ENCODE data around the gene RALGDS.
"Not testable (repeated sequence)": the region's sequence is repeated elsewhere in the genome, so short reads cannot be mapped to it uniquely, and the experiment has no call there.

The RALGDS gene

DNA sequence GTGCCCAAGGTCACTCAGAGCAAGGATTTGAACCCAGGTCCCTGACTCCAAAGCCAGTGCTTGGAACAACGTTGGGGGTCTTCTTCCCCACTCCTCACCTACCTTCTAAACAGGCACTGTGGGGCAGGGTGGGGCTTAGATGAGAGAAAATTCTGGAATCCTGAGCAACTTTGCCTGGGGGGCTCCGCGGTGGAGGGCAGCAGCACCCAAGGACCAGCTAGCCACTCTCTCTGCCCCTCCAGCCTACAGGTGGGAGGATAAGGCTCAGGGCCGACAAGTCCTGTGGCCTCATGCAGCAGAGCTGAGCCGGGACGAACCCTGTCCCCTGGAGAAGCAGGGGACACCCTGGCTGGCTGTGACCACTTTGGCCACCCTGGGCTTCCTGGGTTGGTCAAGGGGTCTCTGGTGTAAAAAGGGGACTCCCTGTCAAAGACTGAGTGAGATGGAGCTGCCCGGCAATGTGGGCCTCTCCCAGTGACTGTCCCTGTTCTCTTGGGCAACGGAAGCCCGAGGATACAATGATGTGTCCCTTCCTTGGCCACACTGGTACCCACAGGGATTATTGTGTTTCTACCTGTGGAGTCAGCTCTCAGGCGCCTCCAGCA, 32.8 kb downstream of the RALGDS start:
- no peak for DNase-seq (ENCODE audit: low spot score)

DNA sequence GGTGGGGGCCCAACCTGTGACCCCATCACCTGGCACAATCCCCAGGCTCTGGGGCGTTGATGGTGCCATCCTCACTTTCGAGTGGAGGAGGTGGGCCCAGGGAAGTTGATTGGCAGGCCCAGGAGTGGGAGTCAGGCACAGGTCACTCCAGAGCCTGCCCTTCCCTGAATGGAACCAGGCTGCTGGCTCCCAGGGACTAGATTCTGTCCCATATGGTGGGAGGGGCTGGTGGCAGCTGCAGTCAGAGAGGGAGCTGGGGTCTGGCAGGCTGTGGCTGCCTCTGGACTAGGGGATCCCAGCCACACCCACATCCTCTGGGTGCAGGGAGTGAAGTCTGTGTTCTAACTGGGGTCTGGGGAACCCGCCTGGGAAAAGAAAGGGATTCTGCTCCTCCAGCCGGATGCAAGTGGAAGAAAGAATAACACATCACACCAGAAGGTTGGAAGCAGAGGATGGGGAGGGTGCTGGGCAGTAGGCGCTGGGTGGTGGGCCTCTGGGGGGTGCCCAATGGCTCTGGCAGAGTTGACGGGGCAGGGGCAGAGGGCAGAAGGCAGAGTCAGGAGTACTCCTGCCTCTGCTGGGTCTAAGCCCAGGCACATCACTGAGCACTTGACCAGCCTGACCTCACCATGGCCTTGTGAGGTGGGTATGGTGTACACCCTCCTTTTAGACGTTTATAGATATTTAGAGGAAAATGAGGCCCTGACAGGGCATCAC, 33.5 kb downstream of the RALGDS start:
- no peak for DNase-seq (ENCODE audit: low spot score)

DNA sequence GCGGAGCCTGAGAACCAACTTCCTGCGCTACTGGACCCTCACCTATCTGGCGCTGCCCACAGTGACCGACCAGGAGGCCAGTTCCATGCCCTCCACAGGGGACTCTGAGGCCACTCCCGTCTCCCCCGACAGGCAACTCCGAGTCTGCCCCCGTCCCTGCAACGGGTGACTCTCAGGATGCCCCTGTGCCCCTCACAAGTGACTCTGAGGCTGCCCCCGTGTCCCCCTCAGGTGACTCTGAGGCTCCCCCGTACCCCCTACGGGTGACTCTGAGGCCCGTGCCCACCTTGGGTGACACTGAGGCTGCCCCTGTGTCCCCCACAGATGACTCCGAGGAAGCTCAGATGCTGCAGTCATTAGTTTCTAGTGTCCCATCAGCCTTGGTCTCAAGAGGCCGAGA, 34.1 kb downstream of the RALGDS start:
- DNase-seq (ENCODE audit: low spot score): no peak

DNA sequence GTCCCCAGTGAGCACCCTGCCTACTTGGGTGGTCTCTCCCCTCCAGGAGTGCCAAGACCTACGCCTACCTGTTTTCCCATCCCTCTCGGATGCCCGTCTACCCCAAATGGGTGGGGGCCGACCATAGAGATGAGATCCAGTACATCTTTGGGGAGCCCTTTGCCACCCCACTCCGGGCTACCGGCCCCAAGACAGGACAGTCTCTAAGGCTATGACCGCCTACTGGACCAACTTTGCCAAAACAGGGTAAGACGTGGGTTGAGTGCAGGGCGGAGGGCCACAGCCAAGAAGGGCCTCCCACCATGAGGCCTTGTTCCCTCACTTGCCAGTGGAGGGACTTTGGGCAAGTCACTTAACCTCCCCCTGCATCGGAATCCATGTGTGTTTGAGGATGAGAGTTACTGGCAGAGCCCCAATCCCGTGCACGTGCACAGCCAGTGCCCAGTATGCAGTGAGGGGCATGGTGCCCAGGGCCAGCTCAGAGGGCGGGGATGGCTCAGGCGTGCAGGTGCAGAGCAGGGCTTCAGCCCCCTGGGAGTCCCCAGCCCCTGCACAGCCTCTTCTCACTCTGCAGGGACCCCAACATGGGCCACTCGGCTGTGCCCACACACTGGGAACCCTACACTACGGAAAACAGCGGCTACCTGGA, 34.7 kb downstream of the RALGDS start:
- not testable (repeated sequence) for DNase-seq (ENCODE audit: low spot score)

DNA sequence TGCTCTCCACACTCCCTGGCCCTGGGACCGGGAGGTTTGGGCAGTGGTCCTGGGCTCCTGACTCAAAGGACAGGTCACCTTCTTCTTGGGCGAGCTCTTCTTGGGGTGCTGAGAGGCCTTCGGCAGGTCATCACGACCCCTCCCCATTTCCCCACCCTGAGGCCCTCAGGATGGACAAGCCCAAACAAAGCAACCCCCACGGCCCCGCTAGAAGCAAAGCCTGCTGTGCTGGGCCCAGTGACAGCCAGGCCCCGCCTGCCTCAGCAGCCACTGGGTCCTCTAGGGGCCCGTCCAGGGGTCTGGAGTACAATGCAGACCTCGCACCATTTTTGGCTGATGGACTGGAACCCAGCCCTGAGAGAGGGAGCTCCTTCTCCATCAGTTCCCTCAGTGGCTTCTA, 37.4 kb downstream of the RALGDS start:
- DNase-seq (ENCODE audit: low spot score): not testable (repeated sequence)

DNA sequence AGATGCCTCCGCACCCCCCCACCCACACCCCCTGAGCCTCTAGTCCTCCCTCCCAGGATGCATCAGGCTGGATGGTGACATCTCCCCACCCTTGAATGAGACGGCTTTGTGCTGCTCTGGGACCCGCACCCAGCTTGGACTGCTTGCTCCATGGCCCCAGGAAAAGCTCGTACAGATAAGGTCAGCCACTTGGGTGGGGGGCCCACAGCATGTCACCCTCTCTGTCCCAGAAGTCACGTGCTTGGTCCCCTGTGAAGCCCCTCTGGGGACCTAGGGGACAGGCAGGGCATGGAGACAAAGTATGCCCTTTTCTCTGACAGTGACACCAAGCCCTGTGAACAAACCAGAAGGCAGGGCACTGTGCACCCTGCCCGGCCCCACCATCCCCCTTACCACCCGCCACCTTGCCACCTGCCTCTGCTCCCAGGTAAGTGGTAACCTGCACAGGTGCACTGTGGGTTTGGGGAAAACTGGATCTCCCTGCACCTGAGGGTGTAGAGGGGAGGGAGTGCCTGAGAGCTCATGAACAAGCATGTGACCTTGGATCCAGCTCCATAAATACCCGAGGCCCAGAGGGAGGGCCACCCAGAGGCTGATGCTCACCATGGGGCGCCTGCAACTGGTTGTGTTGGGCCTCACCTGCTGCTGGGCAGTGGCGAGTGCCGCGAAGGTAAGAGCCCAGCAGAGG, 38.9 kb downstream of the RALGDS start:
- DNase-seq (ENCODE audit: low spot score): not testable (repeated sequence)

DNA sequence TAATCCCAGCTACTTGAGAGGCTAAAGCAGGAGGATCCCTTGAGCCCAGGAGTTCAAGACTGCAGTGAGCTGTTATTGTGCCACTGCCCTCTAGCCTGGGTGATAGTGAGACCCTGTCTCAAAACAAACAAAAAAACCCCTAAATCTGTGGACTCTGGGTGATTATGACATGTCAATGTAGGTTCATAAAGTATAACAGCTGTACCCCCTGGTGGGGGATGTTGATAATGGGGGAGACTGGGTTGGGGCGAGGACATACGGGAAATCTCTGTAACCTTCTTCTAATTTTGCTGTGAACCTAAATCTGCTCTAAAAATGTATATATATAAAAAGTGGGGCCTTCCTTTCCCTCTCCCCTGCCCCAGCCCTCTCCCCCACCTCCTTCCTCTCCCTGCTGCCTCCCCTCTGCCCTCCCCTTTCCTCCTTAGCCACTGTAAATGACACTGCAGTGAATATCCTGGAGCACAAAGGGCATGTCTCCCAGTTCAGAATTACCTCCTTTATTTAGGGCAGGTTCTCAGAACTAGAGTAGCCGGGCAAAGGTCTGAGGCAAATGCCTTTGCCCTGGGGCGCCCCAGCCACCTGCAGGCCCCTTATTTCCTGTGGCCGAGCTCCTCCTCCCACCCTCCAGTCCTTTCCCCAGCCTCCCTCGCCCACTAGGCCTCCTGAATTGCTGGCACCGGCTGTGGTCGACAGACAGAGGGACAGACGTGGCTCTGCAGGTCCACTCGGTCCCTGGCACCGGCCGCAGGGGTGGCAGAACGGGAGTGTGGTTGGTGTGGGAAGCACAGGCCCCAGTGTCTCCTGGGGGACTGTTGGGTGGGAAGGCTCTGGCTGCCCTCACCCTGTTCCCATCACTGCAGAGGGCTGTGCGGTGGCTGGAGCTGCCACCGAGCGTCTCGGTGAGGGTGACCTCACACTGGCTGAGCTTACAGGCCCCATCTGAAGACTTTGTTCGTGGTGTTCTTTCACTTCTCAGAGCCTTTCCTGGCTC, 40.0 kb downstream of the RALGDS start:
- DNase-seq (ENCODE audit: low spot score): not testable (repeated sequence)

DNA sequence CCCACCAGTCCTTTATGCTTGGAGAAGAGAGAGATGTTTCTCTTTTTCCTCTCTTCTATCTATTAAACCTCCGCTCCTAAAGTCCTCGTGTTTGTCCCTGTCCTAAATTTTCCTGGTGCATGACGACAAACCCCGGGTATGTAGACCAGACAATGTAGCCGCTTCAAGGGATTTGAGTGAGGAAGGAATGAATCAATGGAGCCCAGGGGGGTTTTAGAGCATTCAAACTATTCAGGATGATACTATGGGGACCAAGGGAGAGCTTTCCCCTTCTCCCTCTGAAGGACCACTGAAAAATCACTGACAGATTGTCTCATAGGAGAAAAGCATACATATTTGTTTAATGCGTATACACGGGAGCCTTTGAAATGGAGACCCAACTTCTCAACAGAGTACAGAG, 40.9 kb downstream of the RALGDS start:
- DNase-seq (ENCODE audit: low spot score): no peak

DNA sequence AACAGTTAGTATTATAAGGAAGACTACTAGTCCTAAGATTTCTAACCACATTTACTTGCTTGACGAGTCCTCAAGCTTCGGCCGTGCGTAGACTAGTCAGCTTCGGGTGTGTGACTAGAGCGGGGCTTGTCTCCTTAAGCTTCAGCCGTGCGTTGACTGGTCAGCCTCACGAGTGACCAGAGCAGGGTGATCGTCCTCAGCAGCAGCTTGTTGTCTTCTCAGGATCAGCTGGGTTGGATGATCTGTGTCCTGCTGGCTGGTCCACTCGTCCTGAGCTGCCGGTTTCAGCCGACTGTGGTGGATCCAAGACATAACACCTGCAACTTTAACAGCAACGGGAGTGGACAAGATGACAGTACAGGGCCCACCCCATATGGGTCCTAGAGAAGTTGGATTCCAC, 42.6 kb downstream of the RALGDS start:
- no peak for DNase-seq (ENCODE audit: low spot score)

DNA sequence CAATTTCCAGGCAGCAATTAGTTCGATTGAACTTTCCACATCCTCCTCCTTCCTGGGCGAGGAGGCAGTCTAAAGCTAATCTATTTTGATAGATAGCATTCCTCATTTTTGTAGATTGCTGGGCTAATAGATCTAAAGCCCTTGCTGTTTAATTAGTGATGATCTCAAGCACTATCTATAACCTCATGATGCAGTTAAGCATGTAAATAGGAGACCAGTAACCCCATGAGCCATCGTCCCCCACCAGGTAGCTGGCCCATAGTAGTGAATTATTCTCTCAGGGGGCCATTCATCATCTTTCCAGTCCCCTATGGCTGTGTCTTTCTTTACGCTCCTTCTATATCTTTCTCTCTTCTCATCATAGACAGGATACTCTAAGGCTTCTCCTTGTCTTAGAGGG, 44.3 kb downstream of the RALGDS start:
- DNase-seq (ENCODE audit: low spot score): no peak

DNA sequence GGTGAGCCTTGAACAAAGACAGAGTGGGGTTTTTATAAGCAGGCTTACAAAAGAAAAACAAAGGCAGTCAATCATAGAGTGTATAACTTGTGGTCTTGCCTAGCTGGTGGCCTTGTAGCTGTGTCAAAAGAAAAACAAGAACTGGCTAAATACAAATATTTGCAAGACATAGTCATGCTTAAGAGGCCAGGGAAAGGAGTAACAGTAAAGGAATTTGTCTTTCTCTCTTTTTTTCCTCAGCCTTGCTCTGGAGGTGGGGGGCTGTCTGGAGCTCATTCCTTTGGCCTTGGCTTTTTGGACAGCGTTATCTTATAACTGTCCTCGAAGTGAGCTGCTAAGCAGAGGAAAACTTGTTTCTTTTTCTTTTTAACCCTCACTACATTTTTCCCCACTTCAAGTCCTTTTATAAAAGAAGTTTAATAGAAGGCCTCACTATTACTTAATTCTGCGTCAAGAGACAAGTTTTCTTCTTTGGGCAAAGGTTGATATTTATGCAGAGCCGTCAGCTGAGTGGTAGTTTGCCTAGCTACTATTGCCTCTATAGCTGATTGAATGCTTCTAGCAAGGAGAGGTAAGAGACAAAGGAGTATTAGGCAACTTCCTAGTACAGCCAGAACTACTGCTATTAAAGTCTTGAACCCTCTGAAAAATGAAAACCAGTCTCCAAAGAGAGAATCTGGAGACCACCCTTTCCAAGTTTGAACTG, 45.0 kb downstream of the RALGDS start:
- no peak for DNase-seq (ENCODE audit: low spot score)

DNA sequence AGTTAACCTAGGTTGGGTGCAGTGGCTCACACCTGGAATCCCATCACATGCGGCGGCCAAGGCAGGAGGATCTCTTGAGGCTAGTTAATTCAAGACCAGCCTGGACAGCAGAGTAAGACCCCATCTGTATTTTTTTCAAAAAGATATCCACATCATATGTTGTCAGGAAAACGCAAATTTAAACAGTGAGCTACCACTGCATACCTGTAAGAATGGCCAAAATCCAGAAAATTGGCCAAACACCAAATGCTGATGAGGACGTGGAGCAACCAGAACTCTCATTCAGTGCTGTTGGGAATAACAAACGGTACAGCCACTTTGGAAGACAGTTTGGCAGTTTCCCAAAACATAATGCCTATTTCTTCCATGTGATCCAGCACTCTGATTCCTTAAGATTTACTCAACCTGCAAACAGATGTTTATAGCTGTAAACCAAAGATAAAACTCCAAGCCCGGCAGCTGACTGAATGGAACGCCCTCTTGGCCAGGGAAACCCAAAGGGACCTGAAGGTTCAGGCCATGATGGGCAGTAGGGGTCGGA, 46.9 kb downstream of the RALGDS start:
- DNase-seq (ENCODE audit: low spot score): no peak

DNA sequence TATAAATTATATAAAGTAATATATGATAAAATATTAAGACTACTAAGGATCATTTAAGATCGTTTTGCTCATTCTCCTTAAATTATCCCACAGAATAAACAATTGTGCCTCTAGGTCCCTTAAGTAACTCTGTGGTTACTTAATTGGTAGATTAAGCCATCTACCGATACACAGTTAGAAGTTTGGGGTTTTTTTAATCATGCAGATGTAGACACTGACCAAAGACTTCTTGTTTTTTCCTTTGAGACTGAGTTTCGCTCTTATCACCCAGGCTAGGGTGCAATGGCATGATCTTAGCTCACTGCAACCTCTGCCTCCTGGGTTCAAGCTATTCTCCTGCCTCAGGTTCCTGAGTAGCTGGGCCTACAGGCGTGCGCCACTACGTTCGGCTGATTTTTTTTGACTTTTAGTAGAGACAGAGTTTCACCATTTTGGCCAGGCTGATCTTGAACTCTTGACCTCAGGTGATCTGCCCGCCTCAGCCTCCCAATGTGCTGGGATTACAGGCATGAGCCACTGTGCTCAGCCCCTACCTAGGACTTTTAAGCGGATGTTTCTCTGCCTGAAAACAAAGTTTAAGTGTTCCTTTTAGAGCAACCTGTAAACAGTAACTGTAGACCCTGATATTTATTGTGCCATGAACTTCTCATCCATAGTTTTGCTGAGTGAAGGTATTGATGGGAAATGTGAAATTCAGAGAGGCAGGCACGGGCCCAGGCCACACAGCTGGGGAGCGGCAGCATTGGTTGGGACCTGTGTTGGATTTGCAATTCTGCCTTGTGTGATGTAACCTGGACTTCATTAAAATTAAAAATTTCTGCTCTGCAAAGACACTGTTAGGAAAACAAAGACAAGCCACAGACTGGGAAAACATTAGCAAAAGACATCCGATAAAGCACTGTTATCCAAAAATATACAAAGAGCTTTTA, 47.7 kb downstream of the RALGDS start:
- no peak for DNase-seq (ENCODE audit: low spot score)

DNA sequence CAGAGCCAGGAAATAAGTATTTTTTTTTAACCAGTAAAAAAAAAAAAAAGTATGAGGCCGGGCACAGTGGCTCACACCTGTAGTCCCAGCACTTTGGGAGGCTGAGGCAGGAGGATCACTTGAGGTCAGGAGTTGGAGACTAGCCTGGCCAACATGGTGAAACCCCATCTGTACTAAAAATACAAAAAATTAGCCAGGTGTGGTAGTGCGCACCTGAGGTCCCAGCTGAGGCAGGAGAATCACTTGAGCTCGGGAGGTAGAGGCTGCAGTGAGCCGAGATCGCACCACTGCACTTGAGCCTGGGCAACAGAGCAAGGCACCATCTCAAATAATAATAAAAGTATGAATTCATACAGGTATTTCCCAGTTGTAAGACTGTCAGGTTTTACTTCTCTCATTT, 48.8 kb downstream of the RALGDS start:
- DNase-seq (ENCODE audit: low spot score): not testable (repeated sequence)

DNA sequence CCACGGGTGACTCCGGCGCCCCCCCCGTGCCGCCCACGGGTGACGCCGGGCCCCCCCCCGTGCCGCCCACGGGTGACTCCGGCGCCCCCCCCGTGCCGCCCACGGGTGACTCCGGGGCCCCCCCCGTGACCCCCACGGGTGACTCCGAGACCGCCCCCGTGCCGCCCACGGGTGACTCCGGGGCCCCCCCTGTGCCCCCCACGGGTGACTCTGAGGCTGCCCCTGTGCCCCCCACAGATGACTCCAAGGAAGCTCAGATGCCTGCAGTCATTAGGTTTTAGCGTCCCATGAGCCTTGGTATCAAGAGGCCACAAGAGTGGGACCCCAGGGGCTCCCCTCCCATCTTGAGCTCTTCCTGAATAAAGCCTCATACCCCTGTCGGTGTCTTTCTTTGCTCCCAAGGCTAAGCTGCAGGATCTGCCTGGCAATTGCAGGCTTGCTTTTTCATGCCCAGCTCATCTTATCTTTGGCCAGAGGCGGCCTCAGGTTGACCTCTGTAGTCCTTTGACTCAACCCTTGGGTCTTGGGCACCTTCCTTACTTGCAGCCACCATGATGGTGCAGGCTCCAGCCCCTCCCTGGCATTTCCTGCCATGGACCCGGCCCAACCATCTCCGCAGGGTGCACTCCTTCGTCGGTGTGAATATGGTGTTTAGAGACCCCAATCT, 49.4 kb downstream of the RALGDS start:
- no peak for DNase-seq (ENCODE audit: low spot score)

DNA sequence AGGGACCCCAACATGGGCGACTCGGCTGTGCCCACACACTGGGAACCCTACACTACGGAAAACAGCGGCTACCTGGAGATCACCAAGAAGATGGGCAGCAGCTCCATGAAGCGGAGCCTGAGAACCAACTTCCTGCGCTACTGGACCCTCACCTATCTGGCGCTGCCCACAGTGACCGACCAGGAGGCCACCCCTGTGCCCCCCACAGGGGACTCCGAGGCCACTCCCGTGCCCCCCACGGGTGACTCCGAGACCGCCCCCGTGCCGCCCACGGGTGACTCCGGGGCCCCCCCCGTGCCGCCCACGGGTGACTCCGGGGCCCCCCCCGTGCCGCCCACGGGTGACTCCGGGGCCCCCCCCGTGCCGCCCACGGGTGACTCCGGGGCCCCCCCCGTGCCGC, 50.1 kb downstream of the RALGDS start:
- not testable (repeated sequence) for DNase-seq (ENCODE audit: low spot score)

DNA sequence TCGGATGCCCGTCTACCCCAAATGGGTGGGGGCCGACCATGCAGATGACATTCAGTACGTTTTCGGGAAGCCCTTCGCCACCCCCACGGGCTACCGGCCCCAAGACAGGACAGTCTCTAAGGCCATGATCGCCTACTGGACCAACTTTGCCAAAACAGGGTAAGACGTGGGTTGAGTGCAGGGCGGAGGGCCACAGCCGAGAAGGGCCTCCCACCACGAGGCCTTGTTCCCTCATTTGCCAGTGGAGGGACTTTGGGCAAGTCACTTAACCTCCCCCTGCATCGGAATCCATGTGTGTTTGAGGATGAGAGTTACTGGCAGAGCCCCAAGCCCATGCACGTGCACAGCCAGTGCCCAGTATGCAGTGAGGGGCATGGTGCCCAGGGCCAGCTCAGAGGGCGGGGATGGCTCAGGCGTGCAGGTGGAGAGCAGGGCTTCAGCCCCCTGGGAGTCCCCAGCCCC, 50.5 kb downstream of the RALGDS start:
- DNase-seq (ENCODE audit: low spot score): not testable (repeated sequence)

DNA sequence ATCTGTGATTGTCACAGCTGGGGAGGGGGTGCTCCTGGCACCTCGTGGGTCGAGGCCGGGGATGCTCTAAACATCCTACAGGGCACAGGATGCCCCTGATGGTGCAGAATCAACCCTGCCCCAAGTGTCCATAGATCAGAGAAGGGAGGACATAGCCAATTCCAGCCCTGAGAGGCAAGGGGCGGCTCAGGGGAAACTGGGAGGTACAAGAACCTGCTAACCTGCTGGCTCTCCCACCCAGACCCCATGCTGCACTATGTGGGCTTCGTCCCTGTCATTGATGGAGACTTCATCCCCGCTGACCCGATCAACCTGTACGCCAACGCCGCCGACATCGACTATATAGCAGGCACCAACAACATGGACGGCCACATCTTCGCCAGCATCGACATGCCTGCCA, 52.6 kb downstream of the RALGDS start:
- not testable (repeated sequence) for DNase-seq (ENCODE audit: low spot score)

DNA sequence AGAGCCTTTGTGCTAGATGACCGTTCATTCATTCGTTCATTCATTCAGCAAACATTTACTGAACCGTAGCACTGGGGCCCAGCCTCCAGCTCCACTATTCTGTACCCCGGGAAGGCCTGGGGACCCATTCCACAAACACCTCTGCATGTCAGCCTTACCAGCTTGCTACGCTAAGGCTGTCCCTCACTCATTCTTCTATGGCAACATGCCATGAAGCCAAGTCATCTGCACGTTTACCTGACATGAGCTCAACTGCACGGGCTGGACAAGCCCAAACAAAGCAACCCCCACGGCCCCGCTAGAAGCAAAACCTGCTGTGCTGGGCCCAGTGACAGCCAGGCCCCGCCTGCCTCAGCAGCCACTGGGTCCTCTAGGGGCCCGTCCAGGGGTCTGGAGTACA, 53.2 kb downstream of the RALGDS start:
- no peak for DNase-seq (ENCODE audit: low spot score)

All from SW480 (cell line).